Neural progenitor cell (in vitro differentiated cells): ENCODE results near the gene HNF4A. TPM values are rescaled to one million over a fixed set of nuclear protein-coding genes. Genes with fewer than 3 reads are reported as not detected.
A peak's percentile ranks its signal among the peaks of the same experiment; 100 is the strongest.

Source experiments
- DNase-seq: peaks from one replicate; pipeline ENCODE4 v3.0.0-alpha.2; 2016; ENCODE audit warnings: low spot score
- H2AFZ ChIP-seq: fragments of 200-600 bp; sonication (generic); replicated peaks from 2 replicates; pipeline ENCODE4 v1.6.1; 2016; ENCODE audit warnings: antibody characterized with exemption
- H3F3A ChIP-seq: fragments of 200-600 bp; sonication (generic); 2 replicates; pipeline ENCODE4 v1.6.1; 2016; ENCODE audit warnings: antibody characterized with exemption, low read depth
- H3K27ac ChIP-seq: fragments of 200-600 bp; sonication (generic); 2 replicates; pipeline ENCODE4 v1.5.1; 2016; ENCODE audit warnings: mild to moderate bottlenecking
- H3K27me3 ChIP-seq: fragments of 200-600 bp; sonication (generic); 2 replicates; pipeline ENCODE4 v1.6.1; 2016; ENCODE audit warnings: mild to moderate bottlenecking, moderate library complexity
- H3K36me3 ChIP-seq: fragments of 200-600 bp; sonication (generic); 2 replicates; pipeline ENCODE4 v1.5.1; 2016
- H3K4me1 ChIP-seq: fragments of 200-600 bp; sonication (generic); 2 replicates; pipeline ENCODE4 v1.6.1; 2016; ENCODE audit warnings: mixed run types
- H3K4me2 ChIP-seq: fragments of 200-600 bp; sonication (generic); 2 replicates; pipeline ENCODE4 v1.6.1; 2016
- H3K4me3 ChIP-seq: fragments of 200-600 bp; sonication (generic); 2 replicates; pipeline ENCODE4 v1.5.1; 2016
- H3K79me2 ChIP-seq: fragments of 200-600 bp; sonication (generic); 2 replicates; pipeline ENCODE4 v1.6.1; 2016; ENCODE audit warnings: low read depth
- H3K9ac ChIP-seq: fragments of 200-600 bp; sonication (generic); 2 replicates; pipeline ENCODE4 v1.6.1; 2016
- H3K9me3 ChIP-seq: fragments of 200-600 bp; sonication (generic); 2 replicates; pipeline ENCODE4 v1.5.1; 2016; ENCODE audit warnings: low read depth
- H4K20me1 ChIP-seq: fragments of 200-600 bp; sonication (generic); 2 replicates; pipeline ENCODE4 v1.6.1; 2016; ENCODE audit warnings: low read depth
- H3K27ac Mint-ChIP-seq: 3 replicates; pipeline ENCODE4 v1.8.0; 2021; ENCODE audit warnings: mixed read lengths
- H3K27me3 Mint-ChIP-seq: 2 replicates; pipeline ENCODE4 v1.8.0; 2022; ENCODE audit warnings: low read depth, mild to moderate bottlenecking, inconsistent platforms, moderate library complexity, mixed read lengths; ENCODE audit not compliant: insufficient read depth
- H3K36me3 Mint-ChIP-seq: 3 replicates; pipeline ENCODE4 v1.8.0; 2021; ENCODE audit warnings: mixed read lengths
- H3K4me1 Mint-ChIP-seq: 3 replicates; pipeline ENCODE4 v1.8.0; 2021; ENCODE audit warnings: mixed read lengths
- H3K4me3 Mint-ChIP-seq: 3 replicates; pipeline ENCODE4 v1.8.0; 2021; ENCODE audit warnings: mild to moderate bottlenecking, moderate library complexity, mixed read lengths
- H3K9me3 Mint-ChIP-seq: 3 replicates; pipeline ENCODE4 v1.8.0; 2020; ENCODE audit warnings: mixed read lengths
- EZH2 ChIP-seq: fragments of 200-600 bp; sonication (generic); IDR thresholded peaks from 2 replicates; pipeline ENCODE4 v1.6.1; 2017; ENCODE audit warnings: antibody characterized with exemption, mild to moderate bottlenecking, moderate library complexity
- EZH2phosphoT487 ChIP-seq: fragments of 200-600 bp; sonication (generic); IDR thresholded peaks from 2 replicates; pipeline ENCODE4 v1.6.1; 2017; ENCODE audit warnings: antibody characterized with exemption
- total RNA-seq: library from RNA; depleted of rRNA; stranded (reverse); fragments of >200 nt; gene quantifications from 2 replicates; pipeline ENCODE4 v1.2.3, GENCODE V29; 2015; ENCODE audit warnings: low replicate concordance
- TF ChIP-seq, protein P1 (sequence below): fragments of 200-600 bp; sonication (generic); IDR thresholded peaks from 2 replicates; pipeline ENCODE4 v1.5.1; 2017; ENCODE audit warnings: antibody characterized with exemption, mild to moderate bottlenecking

HNF4A gene
- total RNA-seq, 1 donor from 2014 or later: 1.6 TPM

DNA sequence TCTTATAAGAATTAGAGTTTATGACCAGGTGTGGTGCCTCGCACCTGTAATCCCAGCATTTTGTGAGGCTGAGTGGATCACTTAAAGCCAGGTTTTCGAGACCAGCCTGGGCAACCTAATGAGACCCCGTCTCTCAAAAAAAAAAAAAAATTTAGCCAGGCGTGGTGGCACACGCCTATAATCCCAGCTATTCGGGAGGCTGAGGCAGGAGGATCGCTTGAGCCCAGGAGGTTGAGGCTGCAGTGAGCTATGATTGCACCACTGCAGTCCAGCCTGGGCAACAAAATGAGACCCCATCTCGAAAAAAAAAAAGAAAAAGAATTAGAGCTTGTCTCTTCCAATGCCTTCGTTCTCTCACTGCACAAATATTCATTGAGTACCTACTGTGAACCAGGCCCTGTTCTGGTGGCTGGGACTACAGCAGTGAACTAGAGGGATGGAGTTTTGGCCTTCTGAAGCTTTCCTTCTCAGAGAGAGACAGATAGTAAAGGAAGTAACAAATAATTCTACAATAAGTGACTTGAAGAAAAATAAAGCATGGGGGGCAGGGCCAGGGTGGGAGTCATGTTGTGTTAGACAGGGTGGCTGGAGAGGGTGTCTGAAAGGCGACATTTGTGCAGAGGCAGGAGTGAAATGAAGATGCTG is 56.4 kb downstream of the HNF4A start:
- Histone ChIP-seq H2AFZ (peak overlapping the region; percentile 55), H3K27me3 (no peaks in the 10 kb centered on the region), H3K4me2 (no peak overlapping the region), H3K9ac (no peak overlapping the region), H3K9me3 (no peaks in the 10 kb centered on the region), H4K20me1 (no peaks in the 10 kb centered on the region), H3K27ac (no peak overlapping the region), H3K79me2 (no peaks in the 10 kb centered on the region), H3K4me3 (no peak overlapping the region), H3F3A (no peaks in the 10 kb centered on the region), H3K4me1 (peaks cover 2% of the 10 kb centered on the region), H3K36me3 (no peaks in the 10 kb centered on the region)
- Mint-ChIP-seq H3K4me3 (no peak overlapping the region), H3K4me1 (peaks cover 6% of the 10 kb centered on the region), H3K9me3 (no peaks in the 10 kb centered on the region), H3K36me3 (no peaks in the 10 kb centered on the region), H3K27me3 (peaks cover 2% of the 10 kb centered on the region), H3K27ac (no peak overlapping the region)
- DNase-seq: no peak
- no peak for TF ChIP-seq EZH2
- TF ChIP-seq, protein P1, sequence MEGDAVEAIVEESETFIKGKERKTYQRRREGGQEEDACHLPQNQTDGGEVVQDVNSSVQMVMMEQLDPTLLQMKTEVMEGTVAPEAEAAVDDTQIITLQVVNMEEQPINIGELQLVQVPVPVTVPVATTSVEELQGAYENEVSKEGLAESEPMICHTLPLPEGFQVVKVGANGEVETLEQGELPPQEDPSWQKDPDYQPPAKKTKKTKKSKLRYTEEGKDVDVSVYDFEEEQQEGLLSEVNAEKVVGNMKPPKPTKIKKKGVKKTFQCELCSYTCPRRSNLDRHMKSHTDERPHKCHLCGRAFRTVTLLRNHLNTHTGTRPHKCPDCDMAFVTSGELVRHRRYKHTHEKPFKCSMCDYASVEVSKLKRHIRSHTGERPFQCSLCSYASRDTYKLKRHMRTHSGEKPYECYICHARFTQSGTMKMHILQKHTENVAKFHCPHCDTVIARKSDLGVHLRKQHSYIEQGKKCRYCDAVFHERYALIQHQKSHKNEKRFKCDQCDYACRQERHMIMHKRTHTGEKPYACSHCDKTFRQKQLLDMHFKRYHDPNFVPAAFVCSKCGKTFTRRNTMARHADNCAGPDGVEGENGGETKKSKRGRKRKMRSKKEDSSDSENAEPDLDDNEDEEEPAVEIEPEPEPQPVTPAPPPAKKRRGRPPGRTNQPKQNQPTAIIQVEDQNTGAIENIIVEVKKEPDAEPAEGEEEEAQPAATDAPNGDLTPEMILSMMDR: no peak
- TF ChIP-seq EZH2phosphoT487: no peak

DNA sequence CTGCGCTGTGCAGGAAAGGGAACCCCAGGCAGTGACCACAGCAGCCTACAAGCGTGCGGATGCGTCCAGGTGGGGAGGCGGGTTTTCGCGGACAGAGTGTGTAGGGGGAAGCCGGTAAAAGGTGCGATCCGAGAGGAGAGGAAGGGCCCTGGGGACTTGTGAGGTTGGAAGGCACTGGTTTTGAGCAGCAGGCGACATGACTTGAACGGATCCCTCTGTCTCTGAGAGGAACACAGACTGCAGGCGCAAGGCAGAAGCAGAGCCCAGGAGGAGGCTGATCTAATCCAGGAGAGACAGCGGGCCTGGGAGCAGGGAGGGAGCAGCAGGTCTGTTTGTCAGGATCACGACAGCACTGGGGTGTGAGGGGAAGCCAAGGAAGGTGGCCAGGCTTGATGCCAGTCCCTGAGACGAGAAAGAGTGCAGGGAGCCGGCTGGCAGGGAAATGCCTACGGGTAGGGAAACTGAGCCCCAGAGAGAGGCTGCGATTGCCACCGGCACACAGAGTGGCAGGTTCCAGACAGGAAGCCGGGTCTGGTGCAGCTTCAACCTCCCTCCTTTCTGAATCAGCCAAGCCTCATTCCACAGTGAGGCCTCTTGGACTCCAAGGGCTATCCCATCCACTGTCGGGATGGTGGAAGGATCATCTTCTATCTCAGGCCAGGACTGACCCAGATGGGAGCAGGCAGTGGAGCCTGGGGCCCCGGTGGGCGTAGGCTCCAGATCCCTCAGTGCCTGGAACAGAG is 57.1 kb downstream of the HNF4A start:
- Histone ChIP-seq H3K9me3 (no peaks in the 10 kb centered on the region), H3K27ac (no peak overlapping the region), H3K4me2 (no peak overlapping the region), H3K79me2 (no peaks in the 10 kb centered on the region), H3K4me3 (no peak overlapping the region), H4K20me1 (no peaks in the 10 kb centered on the region), H3K36me3 (no peaks in the 10 kb centered on the region), H3F3A (no peaks in the 10 kb centered on the region), H2AFZ (peak overlapping the region; percentile 55), H3K27me3 (no peaks in the 10 kb centered on the region), H3K4me1 (peaks cover 2% of the 10 kb centered on the region), H3K9ac (no peak overlapping the region)
- no peak overlapping the region for H3K27ac Mint-ChIP-seq
- TF ChIP-seq EZH2phosphoT487: no peak
- TF ChIP-seq, protein P1: no peak
- no peak for TF ChIP-seq EZH2
- DNase-seq: no peak
- H3K9me3 Mint-ChIP-seq: no peaks in the 10 kb centered on the region
- peaks cover 2% of the 10 kb centered on the region for H3K27me3 Mint-ChIP-seq
- H3K4me3 Mint-ChIP-seq: no peak overlapping the region
- H3K36me3 Mint-ChIP-seq: no peaks in the 10 kb centered on the region
- peaks cover 6% of the 10 kb centered on the region for H3K4me1 Mint-ChIP-seq

DNA sequence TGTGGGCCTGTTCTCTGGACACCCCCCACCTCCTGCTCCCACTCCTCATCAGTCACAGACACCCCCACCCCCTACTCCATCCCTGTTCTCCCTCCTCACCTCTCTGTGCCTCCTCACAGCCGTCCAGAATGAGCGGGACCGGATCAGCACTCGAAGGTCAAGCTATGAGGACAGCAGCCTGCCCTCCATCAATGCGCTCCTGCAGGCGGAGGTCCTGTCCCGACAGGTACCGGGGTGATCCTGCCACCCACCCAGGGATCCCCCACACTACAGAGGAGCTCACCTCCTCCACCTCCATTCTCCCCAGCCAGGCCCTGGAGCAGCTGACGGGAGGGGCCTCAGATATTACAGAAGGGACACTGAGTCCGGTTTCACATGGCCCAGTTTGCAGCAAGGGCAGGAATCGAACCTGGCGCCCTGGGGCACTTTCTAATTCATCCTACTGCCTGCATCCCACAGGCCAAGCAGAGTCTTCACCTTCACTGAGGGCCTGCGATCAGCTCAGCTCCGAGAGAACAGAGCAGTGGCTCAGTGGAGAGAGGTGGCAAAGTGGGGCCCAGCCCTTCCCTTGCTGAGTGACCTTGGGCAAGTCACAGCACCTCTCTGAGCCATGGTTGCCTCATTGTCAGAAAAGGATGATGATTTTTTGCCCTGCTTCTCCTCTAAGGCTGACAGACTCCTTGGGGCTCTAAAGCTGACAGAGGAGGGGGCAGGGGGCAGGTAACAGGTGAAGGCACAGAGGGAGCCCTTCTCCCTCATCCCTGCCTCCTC is 58.3 kb downstream of the HNF4A start:
- Mint-ChIP-seq H3K9me3 (no peaks in the 10 kb centered on the region), H3K36me3 (no peaks in the 10 kb centered on the region)
- TF ChIP-seq, protein P1: no peak
- TF ChIP-seq EZH2phosphoT487 (no peak), EZH2 (no peak)

More for the DNA sequence above, 58.3 kb downstream of the HNF4A start:
- no peak overlapping the region for H3K27ac Mint-ChIP-seq
- Histone ChIP-seq H3K4me2 (no peak overlapping the region), H3F3A (no peaks in the 10 kb centered on the region), H3K27me3 (no peaks in the 10 kb centered on the region), H3K9ac (no peak overlapping the region), H3K4me3 (no peak overlapping the region), H3K9me3 (no peaks in the 10 kb centered on the region), H3K79me2 (no peaks in the 10 kb centered on the region), H3K27ac (no peak overlapping the region), H4K20me1 (no peaks in the 10 kb centered on the region), H2AFZ (no peak overlapping the region), H3K4me1 (peaks cover 2% of the 10 kb centered on the region), H3K36me3 (no peaks in the 10 kb centered on the region)
- peaks cover 2% of the 10 kb centered on the region for H3K27me3 Mint-ChIP-seq
- no peak for DNase-seq
- H3K4me1 Mint-ChIP-seq: peaks cover 6% of the 10 kb centered on the region
- no peak overlapping the region for H3K4me3 Mint-ChIP-seq
